ENCODE results near the gene PLEKHG3.

DNA sequence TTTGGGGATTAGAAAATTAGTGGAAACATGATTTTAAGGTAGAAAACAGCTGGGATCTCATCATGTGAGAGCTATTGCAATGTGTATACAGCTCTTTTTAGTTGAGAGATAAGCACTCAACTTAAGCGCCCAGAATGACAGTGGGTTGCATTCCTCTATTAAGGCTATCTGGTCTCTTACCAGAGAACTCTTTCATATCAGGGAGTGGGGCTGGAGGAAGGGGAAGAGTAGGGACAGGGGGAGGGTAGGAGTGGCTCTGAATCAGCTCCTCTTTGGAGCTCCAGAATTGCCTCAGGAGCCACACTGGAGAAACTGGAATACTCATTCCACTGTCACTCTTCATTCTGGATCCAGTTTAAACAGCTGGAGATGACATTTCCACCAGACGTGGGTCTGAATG, 9.2 kb upstream of the PLEKHG3 start:
- TF ChIP-seq POLR2A (IDR thresholded peaks at IDR 0.05; ENCODE audit: low read depth, low read length) (no peak), CTCF (conservative IDR thresholded peaks at IDR 0.05; ENCODE audit: low read depth, low read length) (no peak), CEBPB (IDR thresholded peaks at IDR 0.05; ENCODE audit: low read depth, low read length) (no peak), RAD21 (IDR thresholded peaks at IDR 0.05; ENCODE audit: low read length) (no peak), FOS (IDR thresholded peaks at IDR 0.05; ENCODE audit: low read depth, low read length) (no peak), MAZ (IDR thresholded peaks at IDR 0.05; ENCODE audit: borderline replicate concordance, low read depth, low read length) (no peak), RFX5 (IDR thresholded peaks at IDR 0.05; ENCODE audit: low read depth, low read length) (no peak), SMC3 (IDR thresholded peaks at IDR 0.05; ENCODE audit: low read depth, low read length) (no peak), USF2 (IDR thresholded peaks at IDR 0.05; ENCODE audit: low read depth, low read length) (no peak), MAFK (IDR thresholded peaks at IDR 0.05; ENCODE audit: low read depth, low read length) (no peak), CHD1 (IDR thresholded peaks at IDR 0.05; ENCODE audit: low read depth, low read length) (no peak)
